GM21723 (cell line): Measurements from ENCODE around the gene EEF1AKMT2.

ENCODE experiments used
- ATAC-seq: cut with Tn5 transposase; IDR thresholded peaks from one replicate; pipeline ENCODE4 v1.9.1; 2021; ENCODE audit warnings: mild to moderate bottlenecking, moderate library complexity; ENCODE audit not compliant: unreplicated experiment

The EEF1AKMT2 gene

GRCh38 chr10:124739119-124739921 lies 52.4 kb downstream of the EEF1AKMT2 start:
- no peak for ATAC-seq

DNA sequence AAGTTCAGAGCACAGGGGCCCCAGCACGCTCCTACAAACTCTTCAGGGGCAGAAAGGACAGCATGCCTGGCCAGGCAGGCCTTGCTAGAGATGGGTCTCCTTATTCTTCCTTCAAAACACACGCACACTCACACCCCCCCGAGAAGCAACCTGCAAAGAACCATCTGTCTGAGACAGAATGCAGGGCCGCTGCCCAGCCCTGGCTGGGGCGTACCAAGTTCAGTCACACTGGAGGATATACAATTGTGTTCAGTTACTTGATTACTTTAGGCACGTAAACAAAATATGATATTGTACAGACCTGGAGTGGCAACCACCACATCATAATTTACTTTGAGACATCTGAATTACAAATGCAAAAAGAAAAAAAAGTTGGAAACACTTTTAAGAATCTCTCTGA lies 53.2 kb downstream of the EEF1AKMT2 start:
- no peak for ATAC-seq

DNA sequence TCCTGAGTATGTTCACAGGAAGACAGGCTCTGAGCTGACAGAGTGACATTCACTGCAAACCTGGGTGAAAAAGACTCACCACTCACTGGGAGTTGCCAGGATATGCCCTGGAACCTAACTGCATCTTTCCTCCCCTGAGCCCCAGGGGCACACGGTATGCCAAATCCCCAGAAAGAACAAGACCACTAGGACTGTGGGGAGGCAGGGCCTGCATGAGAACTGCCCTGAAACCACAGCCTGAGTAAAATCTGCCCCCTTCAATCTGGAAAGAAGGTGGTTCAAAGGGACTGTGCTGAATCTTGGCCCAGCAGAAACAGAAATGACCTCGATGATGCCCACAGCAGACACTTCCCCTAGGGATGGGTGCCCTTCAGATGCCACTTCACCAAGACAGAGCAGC lies 54.0 kb downstream of the EEF1AKMT2 start:
- no peak for ATAC-seq

GRCh38 chr10:124737221-124737620 lies 54.5 kb downstream of the EEF1AKMT2 start:
- no peak for ATAC-seq

DNA sequence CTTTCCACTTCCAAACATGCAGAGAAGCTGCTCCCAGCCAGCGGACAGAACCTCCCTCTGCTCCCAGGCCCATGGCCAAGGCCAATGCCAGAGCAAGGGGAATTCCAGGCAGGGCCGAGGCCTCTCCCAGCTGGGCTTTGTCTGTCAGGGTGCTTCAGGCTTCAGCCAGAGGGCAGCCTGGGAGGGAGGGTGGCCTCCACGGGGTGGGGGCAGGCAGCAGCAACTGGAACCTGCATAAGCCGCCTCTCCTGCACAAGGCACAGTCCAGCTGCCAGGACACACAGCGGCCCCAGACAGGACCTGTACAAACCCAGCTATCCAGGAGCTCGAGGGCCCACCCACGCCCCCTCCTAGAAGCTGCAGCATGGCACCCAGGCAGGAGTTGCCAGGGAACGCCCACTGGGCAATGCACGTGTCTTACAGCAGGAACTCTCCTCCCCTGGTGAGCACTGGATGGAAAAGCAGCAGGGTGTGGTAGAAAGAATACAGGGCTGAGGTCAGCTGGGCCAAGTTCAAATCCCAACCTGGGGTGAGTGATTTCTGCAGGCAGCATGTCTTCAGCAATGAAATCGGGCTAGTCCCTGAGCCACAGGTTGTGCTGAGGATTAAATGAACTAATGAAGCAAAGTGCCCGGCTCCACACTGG lies 55.1 kb downstream of the EEF1AKMT2 start:
- no peak for ATAC-seq

GRCh38 chr10:124735491-124736286 lies 56.0 kb downstream of the EEF1AKMT2 start:
- ATAC-seq: no peak

- ATAC-seq: no peak
Measured at GRCh38 chr10:124734311-124735166, 57.1 kb downstream of the EEF1AKMT2 start.

DNA sequence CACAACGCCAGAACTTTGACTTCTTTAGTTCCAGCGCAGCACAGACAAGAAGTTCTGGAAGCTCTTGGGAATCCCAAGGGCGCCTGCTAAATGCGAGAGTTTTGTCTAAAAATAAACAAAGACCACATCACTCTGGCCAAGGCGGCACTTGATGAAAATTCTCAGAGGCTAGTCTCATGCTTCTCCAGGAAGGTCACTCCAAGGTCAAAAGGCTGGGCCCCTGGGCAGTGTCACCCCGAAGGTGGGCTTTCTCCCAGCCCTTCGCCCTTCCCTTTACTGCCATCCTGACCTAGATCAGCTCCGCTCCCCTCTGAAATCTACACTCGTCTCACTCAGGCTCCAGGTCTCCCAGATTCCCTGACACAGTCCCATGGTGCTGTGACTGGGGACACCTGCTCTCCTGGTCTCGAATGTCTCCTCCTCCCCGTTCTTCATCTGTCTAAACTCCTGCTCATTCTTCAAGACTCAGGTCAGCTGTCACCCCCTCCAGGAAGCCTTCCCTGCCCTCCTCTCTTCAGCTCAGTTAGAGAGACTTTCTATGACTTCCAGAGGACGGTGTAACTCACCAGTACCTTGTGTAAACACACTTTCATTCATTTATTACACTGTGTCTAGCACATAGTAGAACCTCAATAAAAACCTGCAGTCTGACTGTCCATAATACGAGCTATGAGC lies 58.0 kb downstream of the EEF1AKMT2 start:
- no peak for ATAC-seq

DNA sequence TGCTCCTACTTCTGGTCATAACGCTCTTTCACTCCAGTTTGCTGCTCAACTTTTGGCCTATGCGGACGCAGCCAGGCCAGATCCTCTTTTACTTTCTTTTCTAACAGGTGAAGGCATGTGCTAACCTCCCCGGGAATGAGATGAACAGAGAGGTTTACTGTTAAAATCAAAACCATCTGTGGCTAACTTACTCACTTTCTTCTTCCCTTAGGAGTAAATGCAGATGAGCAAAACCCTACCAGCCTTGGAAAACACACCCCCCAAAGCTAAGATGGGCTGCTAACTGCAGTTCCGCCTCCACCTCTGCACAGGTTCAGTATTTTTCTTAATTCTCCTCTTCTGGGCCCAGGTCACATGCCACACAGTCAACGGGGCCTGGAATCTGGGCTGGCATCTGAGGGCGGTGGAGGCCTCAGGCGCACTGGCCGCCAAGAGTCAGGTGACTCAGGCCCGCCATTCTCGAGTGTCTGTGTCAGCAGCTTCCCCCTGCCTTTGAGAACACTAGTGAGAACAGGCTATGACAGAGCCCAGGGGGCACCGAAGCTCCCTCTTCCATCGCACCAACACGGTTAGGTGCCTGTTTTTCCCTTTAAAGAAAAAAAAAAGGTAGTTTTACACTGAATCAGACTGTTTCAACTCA lies 58.6 kb downstream of the EEF1AKMT2 start:
- peak; percentile 62 for ATAC-seq

DNA sequence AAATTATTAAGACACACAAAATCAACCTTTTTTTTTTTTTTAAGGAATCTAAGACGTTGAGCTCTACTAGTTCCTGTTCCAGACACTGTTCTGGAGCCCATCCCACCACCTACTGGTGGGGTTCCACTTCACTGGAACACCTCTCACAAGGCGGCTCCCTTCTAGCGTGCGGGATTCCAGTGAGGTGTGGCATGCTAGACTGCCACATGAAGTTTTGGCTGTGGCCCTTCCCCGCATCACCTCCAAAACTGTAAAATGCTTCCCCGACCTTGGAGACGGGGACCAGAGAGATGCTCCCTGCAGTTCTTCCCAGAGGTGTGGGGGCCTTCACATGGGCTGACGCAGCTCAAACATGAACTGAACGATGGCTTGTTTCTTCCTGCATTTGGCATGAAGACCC lies 60.1 kb downstream of the EEF1AKMT2 start:
- ATAC-seq: no peak

- no peak for ATAC-seq
Measured at GRCh38 chr10:124730790-124731189, 60.9 kb downstream of the EEF1AKMT2 start.

- ATAC-seq: no peak
Measured at GRCh38 chr10:124728830-124729661, 62.6 kb downstream of the EEF1AKMT2 start.

DNA sequence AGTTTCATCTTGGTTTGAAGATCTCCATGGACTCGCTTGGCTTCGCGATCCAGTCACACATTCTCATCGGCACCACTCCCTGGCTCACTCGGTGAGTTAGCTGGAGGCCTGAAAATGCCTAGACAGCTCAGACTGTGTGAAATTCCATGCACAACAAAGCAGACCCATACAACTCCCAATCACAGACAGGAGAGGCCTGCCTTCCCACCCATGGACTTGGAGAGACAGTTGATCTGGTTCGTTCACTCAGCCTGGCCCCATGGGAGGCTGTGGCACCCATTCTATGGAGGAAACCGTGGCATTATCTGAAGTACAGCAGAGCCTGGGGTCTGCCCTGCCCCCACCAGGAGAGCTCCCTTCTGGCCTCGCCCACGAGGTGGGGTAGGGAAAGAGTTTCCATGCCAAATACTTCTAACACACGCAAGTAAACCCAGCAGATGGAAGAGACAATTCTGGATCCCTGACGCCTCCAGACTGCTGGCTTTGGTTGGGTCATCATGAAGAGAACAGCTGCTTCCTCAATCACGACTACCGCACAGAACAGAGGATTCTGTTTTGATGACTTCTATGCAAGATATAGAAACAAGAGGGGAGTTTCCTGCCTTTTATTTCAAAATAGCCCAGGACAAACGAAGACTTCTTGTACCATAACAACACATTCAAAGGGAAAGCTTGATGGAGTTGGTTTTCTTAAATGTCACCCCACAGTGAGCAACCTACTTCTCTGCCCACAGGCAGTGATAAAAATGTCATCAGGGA lies 63.4 kb downstream of the EEF1AKMT2 start:
- no peak for ATAC-seq

DNA sequence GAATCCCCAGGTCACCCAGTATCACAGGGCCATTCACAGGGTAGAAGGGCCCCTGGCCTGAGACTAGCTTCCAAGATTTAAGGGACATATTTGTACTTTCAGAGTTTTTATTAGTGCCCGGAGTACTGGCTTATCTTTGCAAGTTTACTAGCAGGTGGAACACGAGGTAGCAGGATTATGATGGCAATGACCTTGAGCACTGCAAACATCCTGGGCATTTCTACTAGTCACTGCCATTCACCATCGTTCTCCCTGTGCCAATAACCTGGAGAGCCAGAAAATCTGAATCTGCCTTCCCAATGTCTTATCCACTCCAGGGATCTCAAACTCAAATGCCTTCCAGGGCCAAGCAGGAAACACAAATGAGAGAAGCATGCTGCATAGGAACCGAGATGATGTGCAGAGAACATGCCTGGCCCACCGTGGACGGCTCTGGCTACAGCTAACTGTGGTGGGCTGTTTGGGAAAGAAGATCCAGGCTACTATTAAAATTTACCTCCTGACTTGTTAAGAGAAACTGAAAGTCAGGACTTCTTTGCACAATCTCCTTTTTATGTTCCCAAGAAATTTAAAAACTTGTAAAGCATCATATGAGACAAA lies 64.2 kb downstream of the EEF1AKMT2 start:
- ATAC-seq: no peak

GRCh38 chr10:124725791-124726190 lies 65.9 kb downstream of the EEF1AKMT2 start:
- ATAC-seq: no peak

- ATAC-seq: no peak
Measured at GRCh38 chr10:124725171-124725631, 66.5 kb downstream of the EEF1AKMT2 start.

DNA sequence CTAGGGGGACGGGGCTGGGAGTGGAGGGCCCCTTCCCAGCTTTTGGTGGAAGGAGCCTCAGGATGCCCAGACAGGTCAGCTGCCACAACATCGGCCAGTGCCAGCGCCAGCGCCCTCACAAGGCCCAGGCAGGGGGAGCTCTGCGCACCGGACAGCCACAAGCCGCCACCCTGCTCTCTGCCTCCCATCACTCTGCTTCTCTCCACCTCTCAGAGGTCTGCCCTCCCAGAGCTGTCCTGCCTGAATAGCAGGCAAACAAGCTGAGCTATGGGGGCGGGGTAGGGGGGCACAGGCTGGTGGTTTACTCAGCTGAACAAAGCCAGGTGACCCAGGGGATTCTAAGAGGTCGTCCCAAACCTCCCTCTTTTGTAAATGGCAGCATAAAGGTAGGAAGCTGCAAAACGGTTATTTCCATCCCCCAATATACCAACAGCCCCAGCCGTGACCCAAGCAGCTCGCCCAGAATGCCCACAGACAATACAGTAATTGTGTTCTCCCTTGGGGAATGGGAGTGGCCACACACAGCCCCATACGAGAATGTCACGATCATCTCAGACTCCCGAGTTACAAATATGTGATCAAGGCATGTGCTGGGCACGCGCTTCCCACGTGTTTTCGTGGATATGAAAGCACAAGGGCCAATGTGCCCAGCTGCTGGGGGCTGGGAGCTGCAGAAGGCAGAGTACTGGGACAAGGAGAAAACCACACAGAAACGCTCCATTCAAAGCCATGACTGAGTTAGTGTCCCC lies 67.2 kb downstream of the EEF1AKMT2 start:
- ATAC-seq: no peak
